SHP77 (cell line): ENCODE results near the gene TBL1X.
"Not testable (repeated sequence)": the region's sequence is repeated elsewhere in the genome, so short reads cannot be mapped to it uniquely, and the experiment has no call there.

Experiments used
- DNase-seq, 2 experiments: peaks; one replicate each; lab custom pipeline; 2025; lab: John Stamatoyannopoulos, UW

Gene TBL1X

GRCh38 chrX:9459186-9459748 is 5.6 kb upstream of the TBL1X start:
- no peak for DNase-seq

GRCh38 chrX:9461087-9461486 is 3.8 kb upstream of the TBL1X start:
- DNase-seq: no peak

- DNase-seq: no peak
Measured at GRCh38 chrX:9462456-9462855, 2.4 kb upstream of the TBL1X start.

- DNase-seq: no peak
Measured at GRCh38 chrX:9465380-9466123, 694 bp downstream of the TBL1X start.

- DNase-seq: peak in 1 of 2 experiments; percentile 22
Measured at GRCh38 chrX:9466124-9466495, 1.3 kb downstream of the TBL1X start.

GRCh38 chrX:9466736-9467135 is 1.9 kb downstream of the TBL1X start:
- no peak for DNase-seq

GRCh38 chrX:9467146-9467545 is 2.3 kb downstream of the TBL1X start:
- no peak for DNase-seq

- DNase-seq: no peak
Measured at GRCh38 chrX:9467751-9468150, 2.9 kb downstream of the TBL1X start.

GRCh38 chrX:9471571-9471985 is 6.7 kb downstream of the TBL1X start:
- DNase-seq: no peak

GRCh38 chrX:9473708-9474107 is 8.8 kb downstream of the TBL1X start:
- DNase-seq: no peak

- not testable (repeated sequence) for DNase-seq
Measured at GRCh38 chrX:9475417-9475816, 10.6 kb downstream of the TBL1X start.

GRCh38 chrX:9475984-9476383 is 11.1 kb downstream of the TBL1X start:
- no peak for DNase-seq

GRCh38 chrX:9476810-9477575 is 12.1 kb downstream of the TBL1X start:
- no peak for DNase-seq

GRCh38 chrX:9482408-9482807 is 17.6 kb downstream of the TBL1X start:
- DNase-seq: no peak

- DNase-seq: no peak
Measured at GRCh38 chrX:9482837-9483236, 18.0 kb downstream of the TBL1X start.

- DNase-seq: no peak
Measured at GRCh38 chrX:9483376-9483775, 18.5 kb downstream of the TBL1X start.

- DNase-seq: no peak
Measured at GRCh38 chrX:9486786-9487387, 22.0 kb downstream of the TBL1X start.

GRCh38 chrX:9488586-9488985 is 23.7 kb downstream of the TBL1X start:
- DNase-seq: no peak

- DNase-seq: no peak
Measured at GRCh38 chrX:9489234-9489633, 24.4 kb downstream of the TBL1X start.

- no peak for DNase-seq
Measured at GRCh38 chrX:9492901-9493300, 28.0 kb downstream of the TBL1X start.

- DNase-seq: no peak
Measured at GRCh38 chrX:9493936-9494335, 29.1 kb downstream of the TBL1X start.

GRCh38 chrX:9494771-9495170 is 29.9 kb downstream of the TBL1X start:
- no peak for DNase-seq

- no peak for DNase-seq
Measured at GRCh38 chrX:9495496-9495895, 30.6 kb downstream of the TBL1X start.
